Skeletal muscle tissue (tissue), 4 donors: ENCODE data around the gene SDK1. TPM values are rescaled to one million over a fixed set of nuclear protein-coding genes. Genes with fewer than 3 reads are reported as not detected.

Source experiments
- H3K27ac ChIP-seq: one replicate; pipeline ENCODE4 v1.7.0; 2013; ENCODE audit warnings: mild to moderate bottlenecking, low read depth, low read length, inconsistent platforms
- H3K27me3 ChIP-seq, 3 donors: one replicate each; pipeline ENCODE4 v1.7.0; 2013; ENCODE audit warnings: low read length in 3 of 3; ENCODE audit not compliant: control insufficient read depth in 3 of 3, insufficient read depth in 3 of 3
- H3K36me3 ChIP-seq, 3 donors: one replicate each; pipeline ENCODE4 v1.7.0; 2013; ENCODE audit warnings: low read length in 3 of 3; ENCODE audit not compliant: control insufficient read depth in 3 of 3, insufficient read depth in 3 of 3
- H3K4me1 ChIP-seq, 3 donors: one replicate each; pipeline ENCODE4 v1.7.0; 2013; ENCODE audit warnings: low read length in 3 of 3, mild to moderate bottlenecking in 3 of 3; ENCODE audit not compliant: control insufficient read depth in 3 of 3, insufficient read depth in 3 of 3
- H3K4me3 ChIP-seq, 3 donors: one replicate each; pipeline ENCODE4 v1.7.0; 2013; ENCODE audit warnings: low read length in 3 of 3
- H3K9ac ChIP-seq, 3 donors: one replicate each; pipeline ENCODE4 v1.7.0; 2013; ENCODE audit warnings: low read length in 3 of 3, mild to moderate bottlenecking in 3 of 3, moderate library complexity in 2 of 3, low read depth in 1 of 3
- H3K9me3 ChIP-seq, 3 donors: one replicate each; pipeline ENCODE4 v1.7.0; 2013; ENCODE audit warnings: low read length in 3 of 3; ENCODE audit not compliant: control insufficient read depth in 3 of 3
- total RNA-seq: library from RNA; depleted of rRNA; stranded (reverse); fragments of >200 nt; gene quantifications from one replicate; pipeline ENCODE4 v1.2.3, GENCODE V29; 2014
- donor health status: Osteomylitis.

The SDK1 gene
- total RNA-seq, 1 donor from 2014 or later: 3.7 TPM

- Histone ChIP-seq H3K4me3 (no peak overlapping the region), H3K4me1 (no peaks in the 10 kb centered on the region), H3K9ac (no peak overlapping the region), H3K27me3 (peaks cover 0 to 3% (median 0%) of the 10 kb centered on the region in 3 donors), H3K27ac (no peak overlapping the region), H3K36me3 (peaks cover 0 to 3% (median 2%) of the 10 kb centered on the region in 3 donors), H3K9me3 (peaks cover 0 to 13% (median 2%) of the 10 kb centered on the region in 3 donors)
Observed at GRCh38 chr7:4245135-4245865, 944.2 kb downstream of the SDK1 start.

DNA sequence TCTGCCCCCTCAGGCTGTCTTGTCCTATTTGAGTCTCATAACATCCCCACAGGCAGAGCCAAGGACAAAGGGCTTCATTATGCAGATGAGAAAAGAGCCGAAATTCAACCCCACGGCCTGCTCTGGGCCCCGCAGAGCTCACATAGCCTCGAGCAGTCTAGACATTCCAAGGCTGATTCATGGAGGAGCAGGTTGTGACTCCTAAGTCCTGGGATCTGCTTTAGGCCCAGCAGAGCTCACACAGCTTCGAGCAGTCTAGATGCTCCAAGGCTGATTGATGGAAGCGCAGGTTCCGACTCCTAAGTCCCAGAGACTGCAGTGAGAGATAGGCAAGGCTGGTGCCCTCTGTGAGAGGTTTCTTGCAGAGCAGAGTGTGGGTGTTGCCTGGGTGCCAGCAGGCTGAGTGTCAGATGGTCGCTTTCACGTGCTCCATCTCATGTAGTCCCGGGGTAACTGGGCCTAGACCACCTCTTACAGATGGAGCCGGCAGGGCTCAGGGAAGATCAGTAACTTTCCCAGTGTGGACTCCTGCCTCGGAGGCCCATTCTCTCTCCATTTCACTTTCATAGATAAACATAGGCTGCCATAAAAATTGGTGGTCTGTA, 944.9 kb downstream of the SDK1 start:
- Histone ChIP-seq H3K9me3 (peaks cover 0 to 13% (median 2%) of the 10 kb centered on the region in 3 donors), H3K4me1 (no peaks in the 10 kb centered on the region), H3K36me3 (peaks cover 0 to 3% (median 2%) of the 10 kb centered on the region in 3 donors), H3K27ac (no peak overlapping the region), H3K27me3 (peaks cover 0 to 3% (median 0%) of the 10 kb centered on the region in 3 donors), H3K4me3 (no peak overlapping the region), H3K9ac (no peak overlapping the region)

DNA sequence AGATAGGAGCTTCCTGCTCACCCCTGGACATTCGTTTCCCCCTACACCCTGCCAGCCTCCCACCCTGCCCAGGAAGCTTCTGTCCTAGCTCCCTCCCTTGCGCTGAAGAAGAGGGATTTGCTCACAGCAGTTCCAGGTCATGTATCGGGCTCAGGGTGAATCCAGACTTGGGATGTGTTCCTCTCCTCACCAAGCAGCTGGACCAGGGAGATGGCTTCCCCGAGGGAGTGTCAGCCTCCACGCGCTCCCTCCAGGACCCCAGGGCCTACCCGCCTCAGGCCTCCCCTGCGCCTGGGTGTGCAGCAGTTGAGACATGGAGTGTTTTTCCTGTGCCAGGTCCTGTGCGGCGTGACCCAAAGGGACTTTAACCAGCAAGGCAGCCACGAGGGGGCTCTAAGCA, 945.5 kb downstream of the SDK1 start:
- H3K9ac ChIP-seq: no peak overlapping the region
- peaks cover 0 to 3% (median 2%) of the 10 kb centered on the region in 3 donors for H3K36me3 ChIP-seq
- H3K4me1 ChIP-seq: no peaks in the 10 kb centered on the region
- peaks cover 0 to 3% (median 0%) of the 10 kb centered on the region in 3 donors for H3K27me3 ChIP-seq
- peaks cover 0 to 13% (median 2%) of the 10 kb centered on the region in 3 donors for H3K9me3 ChIP-seq
- no peak overlapping the region for H3K4me3 ChIP-seq
- no peak overlapping the region for H3K27ac ChIP-seq

- Histone ChIP-seq H3K27ac (no peak overlapping the region), H3K4me1 (no peaks in the 10 kb centered on the region), H3K36me3 (peaks cover 0 to 3% (median 2%) of the 10 kb centered on the region in 3 donors), H3K9ac (no peak overlapping the region), H3K9me3 (peaks cover 0 to 13% (median 2%) of the 10 kb centered on the region in 3 donors), H3K4me3 (no peak overlapping the region), H3K27me3 (peaks cover 0 to 3% (median 0%) of the 10 kb centered on the region in 3 donors)
Observed at GRCh38 chr7:4247106-4247876, 946.2 kb downstream of the SDK1 start.

DNA sequence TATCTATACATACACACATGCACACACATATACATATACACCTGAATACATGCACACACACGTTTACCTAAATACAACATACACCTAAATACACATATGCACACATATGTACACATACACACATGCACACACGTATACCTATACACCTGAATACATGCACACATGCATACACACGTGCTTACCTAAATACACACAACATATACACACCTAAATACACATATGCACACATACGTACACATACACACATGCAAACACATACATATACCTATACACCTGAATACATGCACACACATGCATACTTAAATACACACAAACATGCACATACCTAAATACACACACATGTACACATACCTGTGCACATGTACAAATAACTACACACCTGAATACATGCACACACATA, 947.2 kb downstream of the SDK1 start:
- H3K4me3 ChIP-seq: no peak overlapping the region
- no peak overlapping the region for H3K9ac ChIP-seq
- peaks cover 0 to 3% (median 2%) of the 10 kb centered on the region in 3 donors for H3K36me3 ChIP-seq
- peaks cover 0 to 13% (median 2%) of the 10 kb centered on the region in 3 donors for H3K9me3 ChIP-seq
- no peaks in the 10 kb centered on the region for H3K4me1 ChIP-seq
- H3K27me3 ChIP-seq: peaks cover 0 to 3% (median 0%) of the 10 kb centered on the region in 3 donors
- H3K27ac ChIP-seq: no peak overlapping the region

DNA sequence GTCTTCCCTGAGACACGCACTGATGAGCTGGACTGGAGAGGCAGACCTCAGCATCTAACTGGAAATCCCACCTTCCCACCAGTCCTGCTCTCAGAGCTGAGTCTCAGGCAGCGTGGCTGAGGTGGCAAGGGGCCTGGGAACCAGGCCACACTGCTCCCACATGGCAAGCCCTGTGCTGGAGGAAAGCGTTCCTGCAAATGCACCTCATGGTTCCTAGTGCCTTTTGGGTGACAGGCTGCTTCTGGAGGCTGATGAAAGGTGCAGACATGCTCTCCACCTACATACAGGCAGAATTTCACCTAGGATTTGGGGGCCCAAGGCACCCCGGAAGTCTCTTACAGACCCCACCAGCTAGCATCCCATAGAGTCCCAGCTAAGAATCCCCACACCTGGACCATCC, 948.2 kb downstream of the SDK1 start:
- peaks cover 0 to 9% (median 2%) of the 10 kb centered on the region in 3 donors for H3K9me3 ChIP-seq
- peaks cover 0 to 3% (median 0%) of the 10 kb centered on the region in 3 donors for H3K27me3 ChIP-seq
- no peaks in the 10 kb centered on the region for H3K4me1 ChIP-seq
- peaks cover 0 to 3% (median 0%) of the 10 kb centered on the region in 3 donors for H3K36me3 ChIP-seq
- H3K9ac ChIP-seq: no peak overlapping the region
- H3K27ac ChIP-seq: no peak overlapping the region
- H3K4me3 ChIP-seq: no peak overlapping the region

DNA sequence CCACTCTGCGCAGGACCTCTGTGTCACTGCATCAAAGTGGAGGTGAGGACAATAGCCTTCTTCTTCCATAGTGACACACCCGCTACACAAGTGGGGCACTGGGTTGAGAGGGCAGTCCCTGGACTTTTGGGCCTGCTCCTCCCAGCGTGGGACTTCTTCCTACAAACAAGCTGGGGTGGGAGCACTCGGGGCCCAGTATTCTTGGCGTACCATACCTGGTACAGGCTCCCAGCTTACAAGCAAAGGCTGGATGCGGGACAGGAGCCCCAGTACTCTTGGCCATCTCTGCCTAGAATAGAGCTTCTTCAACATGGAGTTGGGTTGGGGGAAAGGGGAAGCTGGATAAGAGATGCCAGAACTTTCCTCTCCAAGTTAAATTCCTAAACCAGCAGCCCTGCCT, 954.3 kb downstream of the SDK1 start:
- no peaks in the 10 kb centered on the region for H3K36me3 ChIP-seq
- peaks cover 0 to 5% (median 0%) of the 10 kb centered on the region in 3 donors for H3K27me3 ChIP-seq

DNA sequence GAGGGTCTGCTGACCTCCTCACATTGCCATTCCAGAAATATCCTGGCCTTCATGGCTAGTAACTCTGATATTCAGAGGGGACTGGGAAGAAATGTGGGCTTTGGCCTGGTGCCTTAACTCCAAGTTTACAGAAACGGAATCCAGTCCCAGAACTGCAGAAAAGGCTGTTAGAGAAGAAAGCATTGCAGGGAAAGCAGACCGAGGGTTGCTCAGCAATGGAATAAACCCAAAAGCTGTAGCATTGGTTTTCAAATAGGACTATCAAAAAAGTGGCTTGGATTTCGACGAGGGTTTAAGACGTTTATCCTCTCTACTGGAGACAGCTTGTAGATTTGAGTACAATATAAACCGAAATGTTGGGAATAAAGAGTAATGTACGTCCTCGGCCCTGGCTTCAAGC, 955.2 kb downstream of the SDK1 start:
- no peak overlapping the region for H3K9ac ChIP-seq

More for the DNA sequence above, 954.3 kb downstream of the SDK1 start:
- no peak overlapping the region for H3K9ac ChIP-seq
- peaks cover 0 to 7% (median 5%) of the 10 kb centered on the region in 3 donors for H3K9me3 ChIP-seq
- no peak overlapping the region for H3K4me3 ChIP-seq
- H3K27ac ChIP-seq: no peak overlapping the region
- no peaks in the 10 kb centered on the region for H3K4me1 ChIP-seq

GRCh38 chr7:4257146-4258111, 956.4 kb downstream of the SDK1 start:
- Histone ChIP-seq H3K27ac (no peak overlapping the region), H3K4me3 (no peak overlapping the region), H3K9ac (no peak overlapping the region), H3K9me3 (peaks cover 0 to 7% (median 5%) of the 10 kb centered on the region in 3 donors), H3K4me1 (no peaks in the 10 kb centered on the region), H3K36me3 (no peaks in the 10 kb centered on the region), H3K27me3 (peaks cover 0 to 5% (median 4%) of the 10 kb centered on the region in 3 donors)

More for the DNA sequence above, 955.2 kb downstream of the SDK1 start:
- Histone ChIP-seq H3K27me3 (peaks cover 0 to 5% (median 0%) of the 10 kb centered on the region in 3 donors), H3K9me3 (peaks cover 0 to 7% (median 5%) of the 10 kb centered on the region in 3 donors), H3K36me3 (no peaks in the 10 kb centered on the region), H3K27ac (no peak overlapping the region), H3K4me1 (no peaks in the 10 kb centered on the region), H3K4me3 (no peak overlapping the region)
